Astrocyte of the cerebellum (primary cell): ENCODE measurements around the gene UBL5.
A peak's percentile ranks its signal among the peaks of the same experiment; 100 is the strongest.
"Not testable (repeated sequence)": the region's sequence is repeated elsewhere in the genome, so short reads cannot be mapped to it uniquely, and the experiment has no call there.

Experiments used
- DNase-seq: peaks from one replicate; pipeline ENCODE4 v3.0.0-alpha.2; 2011; ENCODE audit warnings: low read depth
- H3K4me3 ChIP-seq: 2 replicates; pipeline ENCODE4 v1.5.1; 2011; ENCODE audit warnings: mild to moderate bottlenecking, low read depth, low read length, moderate library complexity
- in situ Hi-C: cut with HindIII; loops from 2 replicates; pipeline ENCODE4 v1.10.0; 2017; ENCODE audit warnings: low sequenced_read_pairs
- TF ChIP-seq, protein P1 (sequence below): IDR thresholded peaks from 2 replicates; pipeline ENCODE4 v1.5.1; 2012; ENCODE audit warnings: low read length, low read depth, moderate library complexity, mild to moderate bottlenecking; ENCODE audit errors: missing control alignments

UBL5 gene

DNA sequence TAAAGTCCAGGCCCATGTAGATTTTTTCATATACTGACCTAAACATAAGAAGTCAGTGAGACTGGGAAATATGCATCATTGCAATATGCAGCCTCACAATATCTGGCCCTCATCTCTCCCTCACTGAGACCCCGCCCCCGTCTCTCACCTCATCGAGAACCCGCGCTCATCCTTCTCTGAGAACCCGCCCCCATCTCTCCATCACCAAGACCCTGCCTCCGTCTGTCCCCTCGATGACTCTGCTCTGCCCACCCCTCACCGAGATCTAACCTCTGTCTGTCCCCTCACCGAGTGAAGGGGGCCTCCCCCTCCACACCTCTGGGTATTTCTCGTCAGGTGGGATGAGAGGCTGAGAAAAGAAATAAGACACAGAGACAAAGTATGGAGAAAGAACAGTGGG lies 38.7 kb upstream of the UBL5 start:
- TF ChIP-seq, protein P1, sequence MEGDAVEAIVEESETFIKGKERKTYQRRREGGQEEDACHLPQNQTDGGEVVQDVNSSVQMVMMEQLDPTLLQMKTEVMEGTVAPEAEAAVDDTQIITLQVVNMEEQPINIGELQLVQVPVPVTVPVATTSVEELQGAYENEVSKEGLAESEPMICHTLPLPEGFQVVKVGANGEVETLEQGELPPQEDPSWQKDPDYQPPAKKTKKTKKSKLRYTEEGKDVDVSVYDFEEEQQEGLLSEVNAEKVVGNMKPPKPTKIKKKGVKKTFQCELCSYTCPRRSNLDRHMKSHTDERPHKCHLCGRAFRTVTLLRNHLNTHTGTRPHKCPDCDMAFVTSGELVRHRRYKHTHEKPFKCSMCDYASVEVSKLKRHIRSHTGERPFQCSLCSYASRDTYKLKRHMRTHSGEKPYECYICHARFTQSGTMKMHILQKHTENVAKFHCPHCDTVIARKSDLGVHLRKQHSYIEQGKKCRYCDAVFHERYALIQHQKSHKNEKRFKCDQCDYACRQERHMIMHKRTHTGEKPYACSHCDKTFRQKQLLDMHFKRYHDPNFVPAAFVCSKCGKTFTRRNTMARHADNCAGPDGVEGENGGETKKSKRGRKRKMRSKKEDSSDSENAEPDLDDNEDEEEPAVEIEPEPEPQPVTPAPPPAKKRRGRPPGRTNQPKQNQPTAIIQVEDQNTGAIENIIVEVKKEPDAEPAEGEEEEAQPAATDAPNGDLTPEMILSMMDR: no peak
- no peak for DNase-seq
- H3K4me3 ChIP-seq: no peak overlapping the region
- in situ Hi-C loops: no loop called here

DNA sequence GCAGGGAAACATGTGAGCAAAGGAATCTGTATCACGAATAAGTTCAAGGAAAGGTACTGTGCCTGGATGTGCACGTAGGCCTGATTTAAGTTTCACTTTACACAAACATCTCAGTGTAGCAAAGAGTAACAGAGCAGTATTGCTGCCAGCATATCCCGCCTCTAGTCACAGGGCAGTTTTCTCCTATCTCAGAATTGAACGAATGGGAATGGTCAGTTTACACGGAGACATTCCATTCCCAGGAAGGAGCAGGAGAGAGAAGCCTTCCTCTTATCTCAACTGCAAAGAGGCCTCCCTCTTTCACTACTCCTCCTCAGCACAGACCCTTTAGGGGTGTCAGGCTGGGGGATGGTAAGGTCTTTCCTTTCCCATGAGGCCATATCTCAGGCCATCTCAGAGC lies 38.1 kb upstream of the UBL5 start:
- H3K4me3 ChIP-seq, in situ Hi-C loops, DNase-seq: not testable (repeated sequence)

DNA sequence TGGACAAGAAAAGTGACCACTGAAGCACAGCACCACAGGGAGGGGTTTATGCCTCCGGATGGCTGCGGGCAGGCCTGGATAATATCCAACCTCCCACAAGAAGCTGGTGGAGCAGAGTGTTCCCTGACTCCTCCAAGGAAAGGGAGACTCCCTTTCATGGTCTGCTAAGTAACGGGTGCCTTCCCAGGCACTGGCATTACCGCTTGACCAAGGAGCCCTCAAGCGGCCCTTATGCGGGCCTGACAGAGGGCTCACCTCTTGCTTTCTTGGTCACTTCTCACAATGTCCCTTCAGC lies 36.7 kb upstream of the UBL5 start:
- in situ Hi-C loops, DNase-seq, H3K4me3 ChIP-seq: not testable (repeated sequence)

DNA sequence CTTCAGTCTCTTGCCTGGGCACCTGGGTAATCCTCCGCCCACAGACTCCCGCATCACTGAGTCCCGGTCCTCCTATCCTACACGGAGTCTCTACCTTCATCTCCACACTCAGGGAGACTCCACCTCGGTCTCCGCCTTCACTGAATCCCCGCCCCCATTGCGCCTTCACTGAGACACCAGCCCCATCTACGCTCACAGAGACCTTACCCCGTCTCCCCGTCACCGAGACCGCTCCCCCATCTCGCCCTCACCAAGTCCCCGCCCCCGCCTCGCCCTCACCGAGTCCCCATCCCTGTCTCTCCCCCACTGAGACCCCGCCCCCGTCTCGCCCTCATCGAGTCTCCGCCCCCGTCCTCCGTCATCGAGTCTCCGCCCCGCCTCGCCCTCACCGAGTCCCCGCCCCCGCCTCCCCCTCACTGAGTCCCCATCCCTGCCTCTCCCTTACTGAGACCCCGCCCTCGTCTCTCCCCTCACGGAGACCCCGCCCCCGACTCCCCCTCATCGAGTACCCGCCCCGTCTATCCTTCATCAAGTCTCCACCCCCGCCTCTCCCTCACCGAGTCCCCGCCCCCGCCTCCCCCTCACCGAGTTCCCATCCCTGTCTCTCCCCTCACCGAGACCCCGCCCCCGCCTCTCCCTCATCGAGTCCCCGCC lies 36.0 kb upstream of the UBL5 start:
- peak; percentile 93 for DNase-seq
- TF ChIP-seq, protein P1: no peak
- in situ Hi-C loops: no loop called here
- peak overlapping the region; percentile 55 for H3K4me3 ChIP-seq

DNA sequence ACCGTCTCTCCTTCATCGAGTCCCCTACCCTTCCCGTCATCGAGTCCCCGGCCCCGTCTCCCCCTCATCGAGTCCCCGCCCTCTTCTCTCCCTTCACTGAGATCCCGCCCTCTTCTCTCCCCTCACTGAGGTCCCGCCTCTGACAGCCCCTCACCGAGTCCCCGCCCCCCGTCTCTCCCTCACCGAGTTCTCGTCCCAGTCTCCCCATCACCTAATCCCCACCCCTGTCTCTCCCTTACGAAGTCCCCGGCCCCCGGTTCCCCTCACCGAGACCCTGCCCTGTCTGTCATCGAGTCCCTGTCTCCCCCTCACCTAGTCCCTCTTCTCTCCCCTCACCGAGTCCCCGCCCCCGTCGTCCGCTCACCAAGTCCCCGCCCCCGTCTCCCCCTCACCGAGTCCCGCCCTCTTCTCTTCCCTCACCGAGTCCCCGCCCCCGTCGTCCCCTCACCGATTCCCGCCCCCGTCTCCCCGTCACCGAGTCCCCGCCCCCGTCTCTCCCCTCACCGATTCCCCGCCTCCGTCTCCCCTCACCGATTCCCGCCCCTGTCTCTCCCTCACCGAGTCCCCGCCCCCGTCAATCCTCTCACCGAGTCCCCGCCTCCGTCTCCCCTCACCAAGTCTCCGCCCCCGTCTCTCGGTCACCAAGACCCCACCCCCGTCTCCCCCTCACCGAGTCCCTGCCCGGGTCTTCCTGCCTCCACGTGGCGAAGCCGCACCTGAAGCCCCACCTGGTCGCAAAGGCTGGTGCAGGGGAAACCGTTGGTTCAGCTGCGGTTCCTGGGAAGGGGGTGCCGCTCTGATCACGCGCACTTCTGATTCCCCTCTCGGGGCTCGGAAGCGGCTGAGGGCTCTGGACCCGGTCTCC lies 35.3 kb upstream of the UBL5 start:
- DNase-seq: peak; percentile 90
- in situ Hi-C loops: no loop called here
- H3K4me3 ChIP-seq: peak overlapping the region; percentile 73
- TF ChIP-seq, protein P1: no peak

DNA sequence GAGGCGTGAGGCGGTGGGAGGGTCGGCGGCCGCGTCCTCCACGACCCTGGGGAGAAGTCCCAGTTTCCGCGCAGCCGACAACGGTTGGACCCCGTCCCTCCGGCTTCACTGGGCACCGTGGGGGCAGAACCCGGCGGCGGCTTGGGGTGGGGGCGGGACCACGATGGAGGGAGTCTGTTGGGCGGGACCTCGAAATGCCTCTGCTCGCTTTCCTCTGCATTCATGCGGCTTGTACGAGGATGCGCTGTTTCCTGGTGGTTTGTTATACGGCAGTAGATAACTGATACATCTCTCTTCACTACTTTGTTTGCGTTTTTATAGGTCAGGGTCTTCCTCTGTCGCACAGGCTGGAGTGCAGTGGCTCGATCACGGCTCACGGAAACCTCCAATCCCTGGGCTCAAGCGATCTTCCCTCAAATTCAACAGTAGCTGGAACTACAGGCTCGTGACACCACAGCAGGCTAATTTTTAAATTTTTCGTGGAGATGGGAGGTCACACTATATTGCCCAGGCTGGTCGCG lies 34.6 kb upstream of the UBL5 start:
- H3K4me3 ChIP-seq: peak overlapping the region; percentile 73
- in situ Hi-C loops: no loop called here
- DNase-seq: no peak
- TF ChIP-seq, protein P1: no peak

DNA sequence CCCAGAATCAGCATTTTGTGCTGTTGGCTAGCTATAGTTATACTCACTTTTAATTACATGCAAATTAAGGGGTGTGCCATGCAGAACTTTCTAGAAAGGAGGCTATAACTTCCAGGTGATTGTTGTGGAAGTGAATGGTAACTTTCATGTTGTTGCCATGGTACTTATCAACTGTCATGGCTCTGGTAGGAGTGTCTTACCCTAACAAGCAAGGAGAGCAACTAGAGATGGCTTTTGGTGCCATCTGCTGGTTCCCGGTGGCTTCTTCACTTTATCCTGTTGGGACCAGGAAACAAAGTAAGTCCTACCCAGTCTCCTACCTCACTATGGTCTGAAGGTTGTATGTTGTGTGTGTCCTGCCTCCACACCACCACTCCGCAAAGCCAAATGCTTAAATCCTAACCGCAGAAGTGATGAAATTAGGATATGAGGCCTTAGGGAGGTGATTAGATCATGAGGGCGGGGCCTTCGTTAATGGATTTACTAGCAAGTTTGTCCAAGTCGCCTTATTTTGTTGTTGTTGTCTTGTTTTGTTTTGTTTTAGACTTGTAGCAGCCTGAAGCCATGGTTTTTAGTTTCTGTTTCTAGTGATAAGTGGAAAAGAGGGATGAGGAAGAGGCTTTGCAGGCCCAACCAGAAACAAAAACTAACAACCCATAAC lies 31.5 kb upstream of the UBL5 start:
- in situ Hi-C loops: loop anchor here (5.0 kb wide), 1 partner anchor 169 kb away; no protein-coding TSS in a partner anchor
- H3K4me3 ChIP-seq: no peak overlapping the region
- TF ChIP-seq, protein P1: peak; percentile 85
- DNase-seq: peak; percentile 88
